Endothelial cell (in vitro differentiated cells): ENCODE data around the gene CST9. TPM values are rescaled to one million over a fixed set of nuclear protein-coding genes. Genes with fewer than 3 reads are reported as not detected.
"Not testable (repeated sequence)": the region's sequence is repeated elsewhere in the genome, so short reads cannot be mapped to it uniquely, and the experiment has no call there.

Source experiments
- DNase-seq: peaks from one replicate; pipeline ENCODE4 v3.0.0; 2021; ENCODE audit warnings: low spot score
- H3K27ac Mint-ChIP-seq: one replicate; pipeline ENCODE4 v1.8.0; 2021; ENCODE audit warnings: mixed read lengths, inconsistent platforms; ENCODE audit not compliant: unreplicated experiment
- H3K27me3 Mint-ChIP-seq: one replicate; pipeline ENCODE4 v1.8.0; 2021; ENCODE audit warnings: mild to moderate bottlenecking, moderate library complexity, mixed read lengths, inconsistent platforms; ENCODE audit not compliant: unreplicated experiment
- H3K36me3 Mint-ChIP-seq: one replicate; pipeline ENCODE4 v1.8.0; 2021; ENCODE audit warnings: mild to moderate bottlenecking, low read depth, mixed read lengths, inconsistent platforms; ENCODE audit not compliant: unreplicated experiment
- H3K4me1 Mint-ChIP-seq: one replicate; pipeline ENCODE4 v1.8.0; 2021; ENCODE audit warnings: mild to moderate bottlenecking, mixed read lengths, inconsistent platforms; ENCODE audit not compliant: unreplicated experiment
- H3K4me3 Mint-ChIP-seq: one replicate; pipeline ENCODE4 v1.8.0; 2021; ENCODE audit warnings: mild to moderate bottlenecking, mixed read lengths, inconsistent platforms; ENCODE audit not compliant: unreplicated experiment
- H3K9me3 Mint-ChIP-seq: one replicate; pipeline ENCODE4 v1.8.0; 2021; ENCODE audit warnings: mixed read lengths, inconsistent platforms; ENCODE audit not compliant: unreplicated experiment
- total RNA-seq: library from RNA; stranded (reverse); fragmentation: NEBNext Ultra II Directional; extraction: Animal tissue kit (Norgen Biotek cat#: 25700); gene quantifications from one replicate; pipeline ENCODE4 v1.2.1, GENCODE V29; 2021; ENCODE audit not compliant: unreplicated experiment
- TF ChIP-seq, protein P1 (sequence below): fragments of 200-600 bp; sonication (generic); IDR thresholded peaks from one replicate; pipeline ENCODE4 v1.5.0; 2021; ENCODE audit warnings: antibody characterized with exemption; ENCODE audit not compliant: unreplicated experiment

CST9 gene
- total RNA-seq, 1 donor from 2014 or later, result not detected

GRCh38 chr20:23585449-23585807 lies 20.3 kb downstream of the CST9 start:
- no peak overlapping the region for H3K4me3 Mint-ChIP-seq
- H3K27me3 Mint-ChIP-seq, result peaks cover 3% of the 10 kb centered on the region
- no peak overlapping the region for H3K27ac Mint-ChIP-seq
- H3K4me1 Mint-ChIP-seq, result peaks cover 3% of the 10 kb centered on the region
- DNase-seq, result no peak
- H3K36me3 Mint-ChIP-seq, result no peaks in the 10 kb centered on the region
- TF ChIP-seq, protein P1, sequence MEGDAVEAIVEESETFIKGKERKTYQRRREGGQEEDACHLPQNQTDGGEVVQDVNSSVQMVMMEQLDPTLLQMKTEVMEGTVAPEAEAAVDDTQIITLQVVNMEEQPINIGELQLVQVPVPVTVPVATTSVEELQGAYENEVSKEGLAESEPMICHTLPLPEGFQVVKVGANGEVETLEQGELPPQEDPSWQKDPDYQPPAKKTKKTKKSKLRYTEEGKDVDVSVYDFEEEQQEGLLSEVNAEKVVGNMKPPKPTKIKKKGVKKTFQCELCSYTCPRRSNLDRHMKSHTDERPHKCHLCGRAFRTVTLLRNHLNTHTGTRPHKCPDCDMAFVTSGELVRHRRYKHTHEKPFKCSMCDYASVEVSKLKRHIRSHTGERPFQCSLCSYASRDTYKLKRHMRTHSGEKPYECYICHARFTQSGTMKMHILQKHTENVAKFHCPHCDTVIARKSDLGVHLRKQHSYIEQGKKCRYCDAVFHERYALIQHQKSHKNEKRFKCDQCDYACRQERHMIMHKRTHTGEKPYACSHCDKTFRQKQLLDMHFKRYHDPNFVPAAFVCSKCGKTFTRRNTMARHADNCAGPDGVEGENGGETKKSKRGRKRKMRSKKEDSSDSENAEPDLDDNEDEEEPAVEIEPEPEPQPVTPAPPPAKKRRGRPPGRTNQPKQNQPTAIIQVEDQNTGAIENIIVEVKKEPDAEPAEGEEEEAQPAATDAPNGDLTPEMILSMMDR, result no peak
- no peaks in the 10 kb centered on the region for H3K9me3 Mint-ChIP-seq

DNA sequence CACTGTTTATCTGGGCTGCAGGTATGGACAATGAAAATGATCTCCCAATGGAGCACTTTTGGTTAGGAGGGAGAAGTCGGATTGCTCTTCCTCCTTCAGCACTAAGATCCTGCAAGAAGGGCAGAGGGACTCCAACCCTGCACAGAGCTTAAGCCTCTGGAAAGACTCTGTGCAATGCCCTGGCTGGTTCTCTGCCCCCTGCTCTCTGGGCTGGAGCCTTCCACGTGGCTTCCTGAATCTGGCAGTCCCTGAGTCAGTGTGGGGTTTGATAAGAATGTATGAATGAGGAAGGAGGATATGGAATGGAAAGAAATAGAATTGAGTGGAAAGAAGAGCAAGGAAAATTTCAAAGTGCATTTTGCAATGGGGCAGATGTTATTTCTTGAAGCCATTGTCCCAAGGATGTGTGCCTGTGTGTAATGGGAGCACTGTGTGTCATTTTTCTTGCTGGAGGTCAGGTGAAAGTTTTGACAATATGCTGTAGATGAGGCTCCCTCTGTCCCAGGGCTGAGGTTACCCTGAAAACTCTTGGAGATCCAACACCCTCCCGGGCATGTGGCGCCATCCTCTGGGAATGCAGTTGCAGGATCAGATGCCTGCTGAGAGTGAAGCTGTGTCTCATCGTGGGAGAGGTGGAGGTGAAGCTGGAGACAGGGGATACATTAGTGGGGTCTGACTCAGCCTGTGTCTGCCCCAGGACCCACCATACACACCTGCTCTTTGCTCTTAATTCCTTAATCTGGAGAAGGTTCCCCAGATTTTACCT lies 21.1 kb downstream of the CST9 start:
- Mint-ChIP-seq H3K4me3 (no peak overlapping the region), H3K4me1 (peaks cover 3% of the 10 kb centered on the region), H3K27me3 (peaks cover 3% of the 10 kb centered on the region), H3K27ac (no peak overlapping the region), H3K36me3 (no peaks in the 10 kb centered on the region), H3K9me3 (no peaks in the 10 kb centered on the region)
- TF ChIP-seq, protein P1, result no peak
- DNase-seq, result no peak

DNA sequence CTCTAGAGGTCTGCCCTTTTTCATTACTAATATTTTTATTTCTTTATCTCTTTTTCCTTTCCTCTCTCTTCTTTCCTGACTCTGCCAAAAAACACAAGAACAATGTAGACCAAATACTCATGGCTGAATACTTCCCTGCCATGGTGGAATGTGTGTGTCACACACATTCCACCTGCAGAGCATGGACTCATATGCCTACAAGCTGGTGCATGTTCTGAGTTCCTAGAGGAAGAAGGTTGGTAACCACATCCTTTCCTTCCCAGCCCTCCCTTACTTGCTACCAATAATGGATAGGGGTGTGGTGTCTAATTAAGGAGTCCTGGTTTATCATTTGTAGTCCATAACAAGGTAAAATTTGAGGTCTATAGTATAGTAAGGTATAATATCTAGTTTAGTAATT lies 22.2 kb downstream of the CST9 start:
- Mint-ChIP-seq H3K27ac (no peak overlapping the region), H3K27me3 (peaks cover 3% of the 10 kb centered on the region), H3K36me3 (no peaks in the 10 kb centered on the region), H3K4me3 (no peak overlapping the region), H3K4me1 (peaks cover 3% of the 10 kb centered on the region), H3K9me3 (no peaks in the 10 kb centered on the region)
- DNase-seq, result no peak
- TF ChIP-seq, protein P1, result no peak

- H3K27ac Mint-ChIP-seq, result no peak overlapping the region
- TF ChIP-seq, protein P1, result no peak
- no peak for DNase-seq
- H3K27me3 Mint-ChIP-seq, result peaks cover 3% of the 10 kb centered on the region
- H3K4me3 Mint-ChIP-seq, result no peak overlapping the region
- no peaks in the 10 kb centered on the region for H3K36me3 Mint-ChIP-seq
- H3K9me3 Mint-ChIP-seq, result no peaks in the 10 kb centered on the region
- H3K4me1 Mint-ChIP-seq, result peaks cover 3% of the 10 kb centered on the region
Observed at GRCh38 chr20:23582293-23582692, 23.4 kb downstream of the CST9 start.

DNA sequence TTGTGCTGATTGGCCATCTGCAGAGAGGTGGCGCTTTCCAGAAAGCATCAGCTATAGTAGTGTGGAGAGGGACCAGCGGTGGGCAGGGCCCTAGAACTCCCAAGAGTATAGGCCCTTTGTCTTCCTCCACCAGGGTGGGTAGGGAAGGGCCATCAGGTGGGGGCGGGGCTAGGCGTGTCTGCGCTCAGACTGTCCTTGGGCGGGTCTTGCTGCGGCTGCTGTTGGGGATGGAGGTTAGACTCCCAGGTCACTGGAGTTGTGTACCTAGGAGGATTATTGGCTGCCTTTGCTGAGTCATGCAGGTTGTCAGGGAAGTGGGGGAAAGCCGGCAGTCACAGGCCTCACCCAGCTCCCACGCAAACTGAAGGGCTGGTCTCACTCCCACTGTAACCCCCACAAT lies 23.9 kb downstream of the CST9 start:
- H3K4me1 Mint-ChIP-seq, H3K27ac Mint-ChIP-seq, DNase-seq, H3K36me3 Mint-ChIP-seq, H3K4me3 Mint-ChIP-seq, H3K9me3 Mint-ChIP-seq, H3K27me3 Mint-ChIP-seq: not testable (repeated sequence)
